Fibroblast of mammary gland (primary cell): ENCODE results near the gene PARVG.
A peak's percentile ranks its signal among the peaks of the same experiment; 100 is the strongest.

Experiments used
- DNase-seq: peaks from one replicate; pipeline ENCODE4 v3.0.0-alpha.2; 2010; ENCODE audit warnings: low read depth
- H3K4me3 ChIP-seq: 2 replicates; pipeline ENCODE4 v1.5.1; 2011; ENCODE audit warnings: low read depth, mild to moderate bottlenecking, low read length, moderate library complexity; ENCODE audit not compliant: control insufficient read depth
- TF ChIP-seq, protein P1 (sequence below): conservative IDR thresholded peaks from 2 replicates; pipeline ENCODE4 v1.5.1; 2011; ENCODE audit warnings: low read depth, low read length, inconsistent platforms; ENCODE audit not compliant: control insufficient read depth, insufficient read depth

PARVG gene

DNA sequence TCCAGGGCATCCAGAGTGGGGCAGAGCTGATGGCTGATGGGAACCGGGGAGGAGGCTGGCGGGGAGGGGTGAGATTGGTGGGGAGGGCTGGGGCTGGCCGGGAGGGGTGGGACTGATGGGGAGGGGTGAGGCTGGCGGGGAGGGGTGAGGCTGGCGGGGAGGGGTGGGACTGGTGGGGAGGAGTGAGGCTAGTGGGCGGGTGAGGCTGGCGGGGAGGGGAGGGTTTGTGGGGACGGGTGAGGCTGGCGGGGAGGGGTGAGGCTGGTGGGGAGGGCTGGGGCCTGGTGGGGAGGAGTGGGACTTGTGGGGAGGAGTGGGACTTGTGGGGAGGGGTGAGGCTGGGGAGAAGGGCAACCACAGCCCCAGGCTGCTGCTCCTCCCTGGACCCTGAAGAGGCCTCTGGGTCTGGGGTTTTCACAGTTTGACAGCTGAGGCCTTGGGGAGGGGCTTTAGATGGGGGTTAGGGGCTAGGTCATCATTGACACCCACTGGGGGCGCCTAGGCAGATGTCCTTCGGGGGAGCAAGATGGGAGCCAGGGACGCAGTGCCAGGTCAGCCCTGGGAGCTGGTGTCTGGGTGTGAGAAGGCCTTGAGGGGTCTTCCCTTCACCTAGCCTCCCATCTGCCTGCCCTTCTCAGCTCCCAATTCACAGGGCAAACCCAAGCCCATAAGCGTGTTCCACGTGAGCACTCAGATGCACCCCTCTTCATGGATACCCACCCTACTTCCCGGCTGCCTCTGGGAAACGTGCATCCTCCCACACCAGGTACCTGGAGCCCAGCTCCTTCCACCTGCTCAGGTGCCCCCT lies 26.7 kb downstream of the PARVG start:
- TF ChIP-seq, protein P1, sequence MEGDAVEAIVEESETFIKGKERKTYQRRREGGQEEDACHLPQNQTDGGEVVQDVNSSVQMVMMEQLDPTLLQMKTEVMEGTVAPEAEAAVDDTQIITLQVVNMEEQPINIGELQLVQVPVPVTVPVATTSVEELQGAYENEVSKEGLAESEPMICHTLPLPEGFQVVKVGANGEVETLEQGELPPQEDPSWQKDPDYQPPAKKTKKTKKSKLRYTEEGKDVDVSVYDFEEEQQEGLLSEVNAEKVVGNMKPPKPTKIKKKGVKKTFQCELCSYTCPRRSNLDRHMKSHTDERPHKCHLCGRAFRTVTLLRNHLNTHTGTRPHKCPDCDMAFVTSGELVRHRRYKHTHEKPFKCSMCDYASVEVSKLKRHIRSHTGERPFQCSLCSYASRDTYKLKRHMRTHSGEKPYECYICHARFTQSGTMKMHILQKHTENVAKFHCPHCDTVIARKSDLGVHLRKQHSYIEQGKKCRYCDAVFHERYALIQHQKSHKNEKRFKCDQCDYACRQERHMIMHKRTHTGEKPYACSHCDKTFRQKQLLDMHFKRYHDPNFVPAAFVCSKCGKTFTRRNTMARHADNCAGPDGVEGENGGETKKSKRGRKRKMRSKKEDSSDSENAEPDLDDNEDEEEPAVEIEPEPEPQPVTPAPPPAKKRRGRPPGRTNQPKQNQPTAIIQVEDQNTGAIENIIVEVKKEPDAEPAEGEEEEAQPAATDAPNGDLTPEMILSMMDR = no peak
- no peak for DNase-seq
- no peak overlapping the region for H3K4me3 ChIP-seq

- TF ChIP-seq, protein P1 = no peak
- no peak overlapping the region for H3K4me3 ChIP-seq
- no peak for DNase-seq
Measured at GRCh38 chr22:44207981-44208317, 27.2 kb downstream of the PARVG start.

DNA sequence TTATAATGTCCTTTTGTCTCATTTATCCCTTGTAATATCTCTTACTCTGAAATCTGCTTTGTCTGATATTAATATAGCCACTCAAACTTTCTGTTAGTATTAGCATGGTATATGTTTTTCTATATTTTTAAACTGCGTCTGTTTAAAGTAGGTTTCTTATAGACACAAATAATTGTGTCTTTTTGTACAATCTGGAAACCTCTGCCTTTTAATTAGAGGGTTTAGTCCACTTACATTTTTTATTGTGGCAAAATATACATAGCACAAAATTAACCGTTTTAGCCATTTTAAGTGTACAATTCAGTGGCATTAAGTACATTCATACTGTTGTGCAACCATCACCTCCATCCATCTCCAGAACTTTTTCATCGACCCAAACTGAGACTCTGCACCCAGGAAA lies 28.6 kb downstream of the PARVG start:
- TF ChIP-seq, protein P1 = no peak
- H3K4me3 ChIP-seq = no peak overlapping the region
- DNase-seq = no peak

DNA sequence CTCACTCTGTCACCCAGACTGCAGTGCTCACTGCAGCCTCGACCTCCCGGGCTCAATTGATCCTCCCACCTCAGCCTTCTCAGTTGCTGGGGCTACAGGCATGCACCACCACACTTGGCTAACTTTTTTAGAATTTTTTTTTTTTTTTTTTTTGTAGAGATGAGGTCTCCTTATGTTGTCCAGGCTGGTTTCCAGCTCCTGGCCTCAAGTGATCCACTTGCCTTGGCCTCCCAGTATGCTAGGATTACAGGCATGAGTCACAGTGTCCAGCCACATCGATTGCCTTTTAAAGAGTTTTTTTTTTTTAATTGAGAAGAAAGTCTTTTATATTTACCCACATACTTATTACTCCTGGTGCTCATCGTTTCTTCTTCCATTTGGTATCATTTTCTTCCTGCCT lies 30.0 kb downstream of the PARVG start:
- TF ChIP-seq, protein P1 = no peak
- peak; percentile 84 for DNase-seq
- no peak overlapping the region for H3K4me3 ChIP-seq

DNA sequence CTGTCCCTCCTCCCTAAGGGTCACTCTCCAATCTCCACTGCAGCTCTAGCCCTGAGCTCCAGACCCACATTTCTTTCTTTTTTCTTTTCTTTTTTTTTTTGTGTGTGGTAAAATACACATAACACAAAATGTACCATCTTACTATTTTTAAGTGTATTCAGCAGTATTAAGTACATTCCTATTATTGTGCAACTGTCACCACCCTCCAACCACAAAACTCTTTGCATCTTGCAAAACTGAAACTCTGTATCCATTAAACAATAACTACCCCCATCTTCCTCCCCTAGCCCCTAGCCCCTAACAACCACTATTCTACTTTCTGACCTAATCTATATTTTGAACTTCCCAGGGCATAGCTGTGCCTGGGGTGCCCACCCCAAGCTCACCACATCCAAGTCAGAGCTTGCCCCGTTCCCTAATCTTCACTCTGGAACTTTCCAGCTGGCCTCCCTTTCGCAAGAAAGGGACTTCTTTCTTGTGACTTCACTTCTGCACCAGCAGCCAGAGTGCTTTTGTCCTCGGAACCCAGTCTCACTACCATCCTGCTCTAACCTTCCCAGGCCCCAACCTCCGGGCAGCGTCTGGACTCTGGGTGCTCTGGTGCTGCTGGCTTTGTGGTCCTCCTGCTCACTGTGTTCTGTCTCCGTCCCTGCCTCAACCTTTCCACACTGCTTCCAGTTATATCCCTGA lies 30.7 kb downstream of the PARVG start:
- DNase-seq = peak; percentile 44
- TF ChIP-seq, protein P1 = no peak
- no peak overlapping the region for H3K4me3 ChIP-seq

DNA sequence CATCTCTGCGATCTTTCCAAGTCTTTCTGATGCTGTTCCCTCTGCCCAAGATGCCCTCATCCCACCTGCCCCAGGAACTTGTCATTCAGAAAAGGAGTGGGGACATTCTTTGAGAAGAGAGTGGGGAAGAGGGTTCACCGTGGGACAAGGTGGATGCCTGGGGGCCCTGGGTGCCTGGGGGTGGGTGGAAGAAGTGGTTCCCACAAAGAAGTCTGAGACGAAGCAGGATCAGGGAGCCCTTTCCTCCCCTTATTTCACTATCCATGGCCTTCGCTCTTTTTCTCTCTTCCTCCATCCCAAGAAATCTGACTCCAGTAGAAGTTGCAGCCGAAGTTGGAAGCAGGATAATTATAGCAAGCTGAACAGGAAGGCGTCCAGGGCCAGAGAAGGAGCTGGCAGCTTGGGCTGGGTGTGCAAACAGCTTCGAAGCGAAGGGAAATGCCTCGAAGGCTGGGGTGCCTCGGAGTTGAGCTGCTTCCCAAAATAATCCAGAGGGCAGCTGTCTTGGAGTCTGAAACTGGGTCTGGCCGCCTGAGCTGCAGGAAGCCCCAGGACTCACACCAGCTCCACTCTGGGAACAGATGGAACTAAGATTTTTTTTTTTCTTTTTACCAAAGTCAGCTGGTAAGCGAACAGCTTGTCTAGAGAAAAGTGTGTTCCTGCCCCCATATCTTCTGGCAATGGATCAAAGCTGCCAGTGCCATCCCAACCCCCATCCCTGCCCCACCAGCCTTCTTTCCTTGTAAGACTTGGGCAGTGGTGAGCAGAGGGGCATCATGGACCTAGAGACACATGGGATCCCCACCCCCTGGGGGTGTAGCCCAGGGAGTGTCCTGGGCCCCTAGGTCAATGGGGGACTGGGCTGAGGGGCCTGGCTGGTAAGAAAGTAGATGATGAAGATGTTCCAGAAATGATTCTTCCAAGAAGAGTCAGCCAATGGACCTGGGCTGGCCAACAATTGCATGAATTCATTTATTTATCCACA lies 31.5 kb downstream of the PARVG start:
- H3K4me3 ChIP-seq = no peak overlapping the region
- peak; percentile 20 for DNase-seq
- TF ChIP-seq, protein P1 = no peak
